GM12865 (cell line): ENCODE results near the gene CTNNA3.

Source experiments
- DNase-seq: peaks from one replicate; pipeline ENCODE4 v3.0.0; 2010; ENCODE audit warnings: low read depth
- H3K4me3 ChIP-seq: 2 replicates; pipeline ENCODE4 v1.5.1; 2011; ENCODE audit warnings: mild to moderate bottlenecking, low read depth, low read length, control low read depth
- CTCF ChIP-seq: IDR thresholded peaks from 2 replicates; pipeline ENCODE4 v1.5.1; 2011; ENCODE audit warnings: low read length, control low read depth, low read depth, inconsistent platforms; ENCODE audit not compliant: insufficient read depth; ENCODE audit errors: missing control alignments

Gene CTNNA3

GRCh38 chr10:66982053-66982420 lies 714.0 kb downstream of the CTNNA3 start:
- no peak for DNase-seq
- H3K4me3 ChIP-seq: no peak overlapping the region
- TF ChIP-seq CTCF: no peak

- TF ChIP-seq CTCF: no peak
- H3K4me3 ChIP-seq: no peak overlapping the region
- no peak for DNase-seq
Measured at GRCh38 chr10:66981361-66982052, 714.5 kb downstream of the CTNNA3 start.

- no peak for DNase-seq
- H3K4me3 ChIP-seq: no peak overlapping the region
- no peak for TF ChIP-seq CTCF
Measured at GRCh38 chr10:66980246-66980815, 715.7 kb downstream of the CTNNA3 start.

- no peak for TF ChIP-seq CTCF
- DNase-seq: no peak
- H3K4me3 ChIP-seq: no peak overlapping the region
Measured at GRCh38 chr10:66964946-66965345, 731.0 kb downstream of the CTNNA3 start.

DNA sequence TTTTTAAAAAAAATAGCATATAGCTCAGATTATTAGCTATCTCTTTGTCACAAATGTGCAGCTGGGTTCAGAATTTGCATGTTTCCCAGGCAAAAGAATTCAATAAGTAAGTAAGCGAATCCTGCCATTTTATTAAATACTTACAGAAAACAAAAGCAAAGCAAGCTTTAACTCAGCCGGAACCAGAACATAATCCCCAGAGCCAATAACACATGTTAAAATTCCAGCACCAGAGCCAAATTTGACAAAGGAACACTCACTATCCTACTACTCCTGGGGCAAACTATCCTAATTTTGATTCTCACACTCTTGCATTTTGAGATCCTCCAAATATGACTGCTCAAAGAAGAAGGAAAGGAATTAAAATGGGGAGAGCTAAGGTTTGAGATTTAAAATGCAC lies 737.5 kb downstream of the CTNNA3 start:
- DNase-seq: no peak
- H3K4me3 ChIP-seq: no peak overlapping the region
- no peak for TF ChIP-seq CTCF

- no peak for TF ChIP-seq CTCF
- H3K4me3 ChIP-seq: no peak overlapping the region
- DNase-seq: no peak
Measured at GRCh38 chr10:66951896-66952295, 744.1 kb downstream of the CTNNA3 start.

- TF ChIP-seq CTCF: no peak
- DNase-seq: no peak
- H3K4me3 ChIP-seq: no peak overlapping the region
Measured at GRCh38 chr10:66943590-66943989, 752.4 kb downstream of the CTNNA3 start.
